Fibroblast of villous mesenchyme (primary cell): ENCODE data around the gene RANBP3. TPM values are rescaled to one million over a fixed set of nuclear protein-coding genes. Genes with fewer than 3 reads are reported as not detected.

Experiments used
- DNase-seq: peaks from one replicate; pipeline ENCODE4 v3.0.0-alpha.2; 2010; ENCODE audit warnings: low read depth
- H3K4me3 ChIP-seq: 2 replicates; pipeline ENCODE4 v1.5.1; 2011; ENCODE audit warnings: low read depth, mild to moderate bottlenecking, low read length
- total RNA-seq: library from RNA; depleted of rRNA; stranded (reverse); fragments of >200 nt; gene quantifications from 2 replicates; pipeline ENCODE4 v1.2.3, GENCODE V29; 2012
- TF ChIP-seq, protein P1 (sequence below): IDR thresholded peaks from 2 replicates; pipeline ENCODE4 v1.5.1; 2012; ENCODE audit warnings: low read depth, mild to moderate bottlenecking, low read length; ENCODE audit not compliant: insufficient read depth

RANBP3 gene
- total RNA-seq, 1 donor, result 45.8 TPM

DNA sequence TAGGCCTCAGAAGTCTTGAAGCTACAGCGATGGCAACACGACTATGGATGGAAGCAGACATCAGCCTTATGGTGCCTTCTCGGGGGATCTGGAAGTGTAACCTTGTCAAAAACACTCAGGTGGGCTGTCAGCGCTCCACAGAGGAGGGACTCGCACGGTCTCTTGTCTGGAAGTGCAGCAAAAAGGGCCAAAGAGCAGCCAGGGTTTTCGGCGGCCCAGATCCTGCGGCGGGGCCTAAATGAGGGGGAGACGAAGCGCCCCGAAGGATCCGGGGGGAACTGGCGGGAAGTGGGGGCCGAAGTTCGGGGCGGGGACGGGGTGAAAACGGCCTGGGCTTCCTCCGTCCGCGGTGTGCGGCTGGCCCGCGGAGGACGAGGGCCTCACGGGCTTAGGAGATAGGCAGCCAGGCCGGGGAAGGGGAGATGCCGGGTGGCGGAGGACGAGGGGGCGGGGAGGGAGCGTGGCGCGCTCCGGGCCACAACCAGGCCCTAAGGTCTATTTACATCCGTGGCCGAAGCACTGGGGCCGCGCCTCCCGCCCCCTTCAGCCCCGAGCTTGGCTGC is 637 bp downstream of the RANBP3 start:
- DNase-seq, result no peak
- TF ChIP-seq, protein P1, sequence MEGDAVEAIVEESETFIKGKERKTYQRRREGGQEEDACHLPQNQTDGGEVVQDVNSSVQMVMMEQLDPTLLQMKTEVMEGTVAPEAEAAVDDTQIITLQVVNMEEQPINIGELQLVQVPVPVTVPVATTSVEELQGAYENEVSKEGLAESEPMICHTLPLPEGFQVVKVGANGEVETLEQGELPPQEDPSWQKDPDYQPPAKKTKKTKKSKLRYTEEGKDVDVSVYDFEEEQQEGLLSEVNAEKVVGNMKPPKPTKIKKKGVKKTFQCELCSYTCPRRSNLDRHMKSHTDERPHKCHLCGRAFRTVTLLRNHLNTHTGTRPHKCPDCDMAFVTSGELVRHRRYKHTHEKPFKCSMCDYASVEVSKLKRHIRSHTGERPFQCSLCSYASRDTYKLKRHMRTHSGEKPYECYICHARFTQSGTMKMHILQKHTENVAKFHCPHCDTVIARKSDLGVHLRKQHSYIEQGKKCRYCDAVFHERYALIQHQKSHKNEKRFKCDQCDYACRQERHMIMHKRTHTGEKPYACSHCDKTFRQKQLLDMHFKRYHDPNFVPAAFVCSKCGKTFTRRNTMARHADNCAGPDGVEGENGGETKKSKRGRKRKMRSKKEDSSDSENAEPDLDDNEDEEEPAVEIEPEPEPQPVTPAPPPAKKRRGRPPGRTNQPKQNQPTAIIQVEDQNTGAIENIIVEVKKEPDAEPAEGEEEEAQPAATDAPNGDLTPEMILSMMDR, result no peak
- peak overlapping the region; percentile 93 for H3K4me3 ChIP-seq

DNA sequence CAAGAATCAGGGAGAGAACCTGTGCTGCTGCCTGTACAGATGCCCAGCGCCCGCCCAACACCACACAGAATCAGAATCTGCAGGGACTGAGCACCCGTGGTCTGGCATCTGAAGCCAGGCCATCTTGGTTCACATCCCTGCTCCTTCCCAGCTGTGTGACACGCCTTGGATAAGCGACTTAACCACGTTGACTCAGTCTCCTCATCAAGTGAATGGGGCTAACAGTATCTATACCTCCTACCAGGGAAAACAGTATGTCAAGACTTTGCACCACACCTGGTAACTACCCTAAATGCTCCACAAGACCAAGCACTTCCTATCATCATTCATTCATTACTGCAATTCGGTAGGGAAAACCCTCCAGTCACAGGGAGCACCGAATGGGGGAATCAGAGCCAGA is 1.2 kb downstream of the RANBP3 start:
- no peak for DNase-seq
- TF ChIP-seq, protein P1, result no peak
- H3K4me3 ChIP-seq, result peak overlapping the region; percentile 93

DNA sequence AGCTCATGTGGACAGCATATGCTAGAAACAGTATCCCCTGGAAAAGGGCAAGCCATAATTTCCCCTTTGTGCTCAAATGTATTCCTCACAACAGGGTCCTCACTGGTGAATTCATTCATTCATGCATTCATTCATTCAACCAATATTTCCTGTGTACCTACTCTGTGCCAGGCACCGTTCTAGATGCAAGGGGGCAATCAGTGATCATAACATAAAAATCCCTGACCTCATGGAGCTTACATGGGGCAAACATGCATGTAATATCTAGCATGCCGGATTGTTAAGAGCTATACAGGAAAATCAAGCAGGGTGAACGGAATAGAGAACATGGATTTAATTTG is 2.6 kb downstream of the RANBP3 start:
- no peak overlapping the region for H3K4me3 ChIP-seq
- no peak for DNase-seq
- TF ChIP-seq, protein P1, result no peak

DNA sequence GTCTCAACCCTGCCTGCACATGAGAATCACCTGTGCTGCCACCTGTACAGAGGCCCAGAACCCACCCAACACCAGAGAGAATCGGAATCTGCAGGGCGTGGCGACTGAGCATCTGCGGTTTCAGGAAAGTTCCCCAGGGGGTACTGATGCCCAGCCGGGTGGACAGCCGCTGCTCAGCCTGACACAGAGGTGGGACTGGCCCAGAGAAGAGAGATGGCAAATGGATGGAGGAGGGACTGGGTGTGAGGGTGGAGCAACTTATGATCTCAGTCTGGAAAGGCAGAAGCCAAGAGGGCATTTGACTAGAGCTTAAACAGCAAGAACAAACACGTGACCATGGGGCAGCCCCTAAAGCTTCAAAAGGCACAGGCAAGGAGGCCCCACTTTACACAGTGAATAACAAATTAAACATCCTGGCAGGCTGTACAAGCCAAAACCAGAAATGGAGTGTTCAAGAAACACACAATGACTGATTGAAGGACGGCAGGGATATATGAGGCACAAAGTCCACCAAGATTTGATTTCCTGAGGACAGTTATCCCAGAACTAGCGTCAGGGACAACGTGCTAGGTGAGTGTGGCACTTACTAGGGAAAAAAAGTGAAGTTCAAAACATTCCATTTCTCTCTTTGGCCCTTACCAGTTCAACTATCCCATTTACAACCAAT is 3.1 kb downstream of the RANBP3 start:
- no peak for DNase-seq
- no peak overlapping the region for H3K4me3 ChIP-seq
- TF ChIP-seq, protein P1, result no peak

DNA sequence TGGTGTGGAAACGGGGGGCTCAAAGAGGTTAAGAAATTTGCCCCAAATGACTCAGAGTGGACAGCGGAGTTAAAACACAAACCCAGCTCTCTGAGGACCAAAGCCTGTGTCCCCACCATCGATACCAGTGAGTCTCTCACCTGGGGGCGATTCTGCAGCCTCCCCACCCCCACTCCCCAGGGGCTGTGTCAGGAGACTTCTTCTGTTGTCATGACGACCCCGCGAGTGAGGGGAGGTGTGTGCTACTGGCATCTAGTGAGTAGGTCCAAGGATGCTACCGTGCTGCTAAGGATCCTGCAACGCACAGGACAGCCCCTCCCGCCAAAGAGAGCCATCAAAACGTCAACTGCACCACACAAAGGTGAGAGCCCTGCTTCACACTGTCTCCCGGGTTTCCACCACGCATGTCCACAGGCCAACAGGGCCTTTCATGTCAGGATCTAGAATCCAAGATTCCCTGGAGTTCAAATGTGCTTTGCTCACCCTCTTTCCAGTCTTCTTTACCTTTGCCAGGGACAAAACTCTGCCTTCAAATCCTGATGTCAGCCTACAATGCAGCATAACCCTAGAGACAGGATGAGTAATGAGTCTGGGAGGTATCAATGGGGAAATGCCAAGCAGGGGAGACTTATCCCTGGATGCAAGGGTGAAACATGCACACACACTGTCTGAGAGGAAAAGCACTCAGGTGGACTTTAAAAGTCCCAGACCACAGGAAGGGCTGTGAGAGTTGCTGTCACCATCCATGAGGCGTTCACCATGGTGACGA is 3.9 kb downstream of the RANBP3 start:
- no peak for DNase-seq
- H3K4me3 ChIP-seq, result no peak overlapping the region
- TF ChIP-seq, protein P1, result no peak

DNA sequence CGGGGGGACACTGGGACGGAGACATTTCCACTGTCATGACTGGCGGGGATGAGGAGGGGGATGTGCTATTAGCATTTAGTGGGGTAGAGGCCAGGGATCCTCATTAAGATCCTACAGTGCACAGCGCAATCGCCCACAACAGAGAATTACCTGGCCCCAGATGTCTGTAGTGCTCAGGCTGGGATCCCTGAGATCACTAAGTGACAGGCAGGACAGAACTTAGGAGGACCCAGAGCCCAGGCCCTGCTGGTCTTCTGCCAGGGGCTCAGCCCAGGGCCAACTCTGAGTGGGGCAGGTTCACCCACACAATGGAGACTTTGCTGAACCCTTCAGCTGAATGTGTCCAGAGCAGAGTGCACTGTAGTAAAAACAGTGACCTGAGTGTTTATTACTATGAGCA is 4.6 kb downstream of the RANBP3 start:
- TF ChIP-seq, protein P1, result no peak
- no peak for DNase-seq
- no peak overlapping the region for H3K4me3 ChIP-seq
